ENCODE data around the gene DNAJB6.

Gene DNAJB6

DNA sequence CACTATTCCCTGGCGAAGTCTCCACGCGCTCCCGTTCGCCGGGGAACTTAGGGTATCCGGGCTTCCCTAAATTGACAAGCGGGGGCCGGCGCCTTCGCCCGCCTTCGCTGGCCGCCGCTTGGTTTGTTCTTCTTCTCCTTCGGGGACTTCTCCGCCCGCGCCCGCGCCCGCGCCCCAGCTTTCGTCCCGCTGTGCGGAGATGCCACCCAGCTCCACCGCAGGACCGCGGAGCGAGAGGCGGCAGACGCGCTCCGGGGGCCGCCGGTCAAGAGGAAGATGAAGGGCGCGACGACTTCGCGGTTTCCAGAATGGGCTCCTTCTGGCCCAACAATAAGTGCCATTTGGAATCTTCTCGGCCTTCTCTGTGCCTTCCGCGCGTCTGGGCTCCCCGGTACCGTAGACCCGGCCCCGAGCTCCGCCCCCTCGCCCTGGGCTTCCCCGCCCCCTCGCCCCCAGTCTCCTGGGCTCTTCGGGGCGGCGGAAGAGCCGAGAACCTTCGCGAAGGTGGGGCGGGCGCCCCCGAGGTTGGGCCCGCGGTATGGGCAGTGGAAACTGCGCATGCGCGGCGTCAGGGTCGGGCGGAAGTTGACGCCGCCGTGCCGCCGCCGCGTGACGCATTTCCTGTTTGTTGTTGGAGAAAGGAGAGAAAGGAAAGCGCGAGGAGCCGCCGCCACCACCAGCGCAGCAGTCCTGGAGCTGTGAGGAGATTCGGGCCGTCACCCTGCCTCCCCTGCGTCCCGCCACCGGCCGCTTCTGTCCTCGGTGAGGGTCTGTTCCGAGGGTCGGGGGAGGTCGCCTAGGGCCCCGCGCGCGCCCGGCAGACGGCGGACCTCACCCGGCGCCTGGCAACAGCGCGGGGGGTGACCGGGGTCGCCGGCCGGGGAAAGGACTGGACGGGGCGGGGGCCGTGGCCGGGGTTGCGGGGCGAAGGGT is at the start of gene DNAJB6:
Gene DNAJB6, plus strand, starts transcription at position 622 of the 933 bp plus-strand sequence. CDS start 21,569 bp downstream, outside the sequence.
- DNase-seq: peak; percentile 96

- DNase-seq: no peak
These were observed 45.3 kb upstream of the DNAJB6 start for GRCh38 chr7:157291404-157292080.

- DNase-seq: no peak
These were observed 44.5 kb upstream of the DNAJB6 start for GRCh38 chr7:157292258-157292657.

GRCh38 chr7:157292770-157293412 is 43.9 kb upstream of the DNAJB6 start:
- DNase-seq: no peak

GRCh38 chr7:157293413-157293788 is 43.4 kb upstream of the DNAJB6 start:
- no peak for DNase-seq

GRCh38 chr7:157294773-157295172 is 42.0 kb upstream of the DNAJB6 start:
- DNase-seq: no peak

DNA sequence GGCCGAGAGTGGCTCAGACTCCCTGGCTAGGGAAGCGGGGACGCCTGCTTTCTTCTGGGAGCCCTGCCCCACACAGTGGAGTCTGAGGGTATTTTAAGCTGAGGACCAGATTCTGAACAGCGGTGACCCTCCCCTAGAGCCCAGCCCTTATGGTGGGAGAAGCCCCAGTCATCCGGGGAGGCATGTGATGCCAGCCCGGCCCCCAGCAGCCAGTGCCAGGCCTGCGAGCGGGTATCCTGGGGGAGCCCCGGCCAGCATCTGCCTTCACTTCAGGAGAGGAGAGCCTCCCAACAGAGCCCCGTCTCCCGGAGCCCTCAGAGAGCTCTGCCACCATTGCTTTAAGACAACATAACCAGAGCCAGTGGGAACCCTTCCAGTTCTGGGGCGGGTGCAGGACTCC is 41.5 kb upstream of the DNAJB6 start:
- no peak for DNase-seq

GRCh38 chr7:157297185-157297584 is 39.6 kb upstream of the DNAJB6 start:
- no peak for DNase-seq

DNA sequence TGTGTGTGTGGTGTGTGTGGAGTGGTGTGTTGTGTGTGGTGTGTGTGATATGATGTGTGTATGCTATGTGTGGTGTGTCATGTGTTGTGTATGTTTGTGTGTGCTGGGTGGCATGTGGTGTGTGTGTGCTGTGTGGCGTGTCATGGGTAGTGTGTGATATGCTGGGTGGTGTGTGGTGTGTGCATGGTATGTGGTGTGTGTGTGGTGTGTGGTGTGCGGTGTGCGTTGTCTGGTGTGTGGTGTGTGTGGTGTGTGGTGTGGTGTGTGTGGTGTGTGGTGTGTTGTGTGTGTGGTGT is 37.5 kb upstream of the DNAJB6 start:
- DNase-seq: no peak

GRCh38 chr7:157299613-157300368 is 37.0 kb upstream of the DNAJB6 start:
- DNase-seq: peak; percentile 50

GRCh38 chr7:157300369-157300825 is 36.4 kb upstream of the DNAJB6 start:
- DNase-seq: no peak

- no peak for DNase-seq
These were observed 35.1 kb upstream of the DNAJB6 start for GRCh38 chr7:157301610-157302120.

GRCh38 chr7:157306846-157307838 is 29.7 kb upstream of the DNAJB6 start:
- DNase-seq: no peak

- DNase-seq: peak; percentile 43
These were observed 26.7 kb upstream of the DNAJB6 start for GRCh38 chr7:157309988-157310668.

GRCh38 chr7:157310676-157311185 is 26.1 kb upstream of the DNAJB6 start:
- DNase-seq: no peak

DNA sequence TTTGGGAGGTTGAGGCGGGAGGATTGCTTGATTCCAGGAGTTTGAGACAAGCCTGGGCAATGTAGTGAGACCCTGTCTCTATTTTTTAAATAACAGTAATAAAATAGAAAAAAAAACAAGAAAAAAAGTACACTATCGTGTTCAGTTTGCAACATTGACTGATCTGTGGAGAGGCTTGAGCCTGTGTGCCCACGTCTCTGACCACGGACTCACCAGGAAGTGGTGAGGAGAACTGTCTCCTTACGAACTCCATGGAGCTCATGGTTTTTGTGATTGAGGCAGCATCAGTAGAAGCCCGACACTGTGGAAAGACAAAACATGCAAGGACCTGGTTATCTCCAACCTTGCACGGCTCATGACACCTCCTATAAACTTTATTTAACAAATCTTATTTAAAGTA is 23.9 kb upstream of the DNAJB6 start:
- no peak for DNase-seq

DNA sequence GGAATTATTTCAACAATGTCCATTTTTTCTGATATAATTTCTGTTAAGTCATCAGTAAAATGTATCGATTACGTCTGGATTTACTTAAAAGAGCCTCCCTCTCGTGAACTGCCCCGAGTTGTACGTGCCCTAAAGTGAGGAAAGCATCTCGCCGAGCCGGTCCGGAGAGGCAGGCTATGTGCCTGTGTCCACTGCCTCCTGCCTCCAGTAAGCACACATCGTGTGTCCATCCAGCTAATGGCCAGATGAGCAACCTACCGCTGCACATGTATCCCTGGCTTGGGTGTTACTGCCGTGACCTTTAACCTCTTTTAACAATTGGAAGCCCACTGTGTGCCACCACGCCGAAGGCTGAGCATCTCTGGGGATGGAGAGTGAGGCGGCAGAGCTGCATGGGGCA is 23.2 kb upstream of the DNAJB6 start:
- no peak for DNase-seq

DNA sequence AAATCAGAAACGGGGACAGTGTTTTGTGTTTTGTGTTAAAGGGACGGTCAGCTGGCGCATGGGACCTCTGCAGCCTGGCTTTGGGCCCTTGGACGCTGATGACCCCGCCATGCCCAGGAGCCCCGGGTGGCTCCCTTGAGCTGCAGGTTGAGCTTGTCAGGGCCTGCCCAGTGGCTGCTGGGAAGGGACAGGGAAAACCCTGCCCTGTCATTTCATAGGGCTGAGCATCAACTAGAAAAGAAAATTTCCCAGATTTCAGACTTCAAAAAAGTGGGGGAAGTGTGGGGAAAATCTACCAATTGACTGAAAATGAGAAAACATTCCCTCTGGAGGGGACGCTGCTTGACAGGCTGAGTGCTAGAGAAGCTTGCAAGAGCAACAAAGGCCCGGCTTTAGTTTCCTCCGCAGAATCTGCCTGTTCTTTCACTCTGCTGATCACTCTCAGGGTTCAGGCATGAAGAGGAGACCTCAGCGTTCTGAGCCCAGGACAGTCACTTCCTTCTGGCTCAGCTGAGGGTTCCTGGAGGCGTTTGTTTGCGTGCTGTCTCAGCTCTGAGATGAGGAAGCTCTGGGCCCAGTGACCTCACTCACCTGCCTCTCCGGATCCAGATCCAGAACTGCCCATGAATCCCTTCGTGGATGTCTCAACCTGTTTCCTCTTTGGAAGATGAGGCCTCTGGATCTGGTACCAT is 18.6 kb upstream of the DNAJB6 start:
- DNase-seq: no peak

- no peak for DNase-seq
These were observed 16.2 kb upstream of the DNAJB6 start for GRCh38 chr7:157320608-157320980.

- DNase-seq: no peak
These were observed 13.4 kb upstream of the DNAJB6 start for GRCh38 chr7:157323401-157323800.

Data from NCI-H69 (cell line).